Erythroblast (primary cell): ENCODE results near the gene NINJ2.
"Not testable (repeated sequence)": the region's sequence is repeated elsewhere in the genome, so short reads cannot be mapped to it uniquely, and the experiment has no call there.

ENCODE experiments used
- DNase-seq, 2 experiments: peaks; one replicate each; lab custom pipeline; 2025; lab: John Stamatoyannopoulos, UW
- GATA1 ChIP-seq: IDR thresholded peaks from 2 replicates; pipeline ENCODE4 v1.6.1; 2011; ENCODE audit warnings: low read depth, mild to moderate bottlenecking, control low read depth, low read length, moderate library complexity
- POLR2A ChIP-seq: IDR thresholded peaks from 2 replicates; pipeline ENCODE4 v1.6.1; 2011; ENCODE audit warnings: mild to moderate bottlenecking, low read length

The NINJ2 gene

GRCh38 chr12:663293-663871 lies at the start of gene NINJ2:
Gene NINJ2, minus strand, starts transcription at chr12:663445. Its CDS starts 85 bp downstream, at chr12:663360.
- DNase-seq = no peak
- TF ChIP-seq GATA1 (no peak), POLR2A (no peak)

GRCh38 chr12:712172-712863 lies 49.1 kb upstream of the NINJ2 start:
- TF ChIP-seq POLR2A = no peak
- no peak for TF ChIP-seq GATA1
- DNase-seq = no peak

GRCh38 chr12:709455-710020 lies 46.3 kb upstream of the NINJ2 start:
- TF ChIP-seq GATA1 (no peak), POLR2A (no peak)
- no peak for DNase-seq

- not testable (repeated sequence) for DNase-seq
These were observed 44.8 kb upstream of the NINJ2 start for GRCh38 chr12:708084-708483.

GRCh38 chr12:704516-705242 lies 41.4 kb upstream of the NINJ2 start:
- no peak for TF ChIP-seq POLR2A
- TF ChIP-seq GATA1 = no peak
- no peak for DNase-seq

- DNase-seq = no peak
- TF ChIP-seq GATA1 = no peak
- no peak for TF ChIP-seq POLR2A
These were observed 38.8 kb upstream of the NINJ2 start for GRCh38 chr12:701896-702539.

GRCh38 chr12:700016-700415 lies 36.8 kb upstream of the NINJ2 start:
- TF ChIP-seq POLR2A (no peak), GATA1 (no peak)
- DNase-seq = no peak

- DNase-seq = not testable (repeated sequence)
These were observed 35.0 kb upstream of the NINJ2 start for GRCh38 chr12:698222-698621.

- DNase-seq = no peak
- TF ChIP-seq GATA1 (no peak), POLR2A (no peak)
These were observed 34.2 kb upstream of the NINJ2 start for GRCh38 chr12:697481-697880.

GRCh38 chr12:694734-695503 lies 31.7 kb upstream of the NINJ2 start:
- TF ChIP-seq POLR2A (no peak), GATA1 (no peak)
- no peak for DNase-seq

GRCh38 chr12:693934-694533 lies 30.8 kb upstream of the NINJ2 start:
- TF ChIP-seq GATA1 (no peak), POLR2A (no peak)

GRCh38 chr12:692274-692673 lies 29.0 kb upstream of the NINJ2 start:
- TF ChIP-seq POLR2A (no peak), GATA1 (no peak)
- no peak for DNase-seq

More at GRCh38 chr12:693934-694533, 30.8 kb upstream of the NINJ2 start:
- DNase-seq = no peak

GRCh38 chr12:690466-690865 lies 27.2 kb upstream of the NINJ2 start:
- DNase-seq = no peak
- TF ChIP-seq POLR2A (no peak), GATA1 (no peak)
